NK-92 (cell line): ENCODE measurements around the gene MRPL12.

Experiments used
- DNase-seq: peaks from one replicate; lab custom pipeline; 2025; ENCODE audit not compliant: unreplicated experiment; lab: John Stamatoyannopoulos, UW

MRPL12 gene

DNA sequence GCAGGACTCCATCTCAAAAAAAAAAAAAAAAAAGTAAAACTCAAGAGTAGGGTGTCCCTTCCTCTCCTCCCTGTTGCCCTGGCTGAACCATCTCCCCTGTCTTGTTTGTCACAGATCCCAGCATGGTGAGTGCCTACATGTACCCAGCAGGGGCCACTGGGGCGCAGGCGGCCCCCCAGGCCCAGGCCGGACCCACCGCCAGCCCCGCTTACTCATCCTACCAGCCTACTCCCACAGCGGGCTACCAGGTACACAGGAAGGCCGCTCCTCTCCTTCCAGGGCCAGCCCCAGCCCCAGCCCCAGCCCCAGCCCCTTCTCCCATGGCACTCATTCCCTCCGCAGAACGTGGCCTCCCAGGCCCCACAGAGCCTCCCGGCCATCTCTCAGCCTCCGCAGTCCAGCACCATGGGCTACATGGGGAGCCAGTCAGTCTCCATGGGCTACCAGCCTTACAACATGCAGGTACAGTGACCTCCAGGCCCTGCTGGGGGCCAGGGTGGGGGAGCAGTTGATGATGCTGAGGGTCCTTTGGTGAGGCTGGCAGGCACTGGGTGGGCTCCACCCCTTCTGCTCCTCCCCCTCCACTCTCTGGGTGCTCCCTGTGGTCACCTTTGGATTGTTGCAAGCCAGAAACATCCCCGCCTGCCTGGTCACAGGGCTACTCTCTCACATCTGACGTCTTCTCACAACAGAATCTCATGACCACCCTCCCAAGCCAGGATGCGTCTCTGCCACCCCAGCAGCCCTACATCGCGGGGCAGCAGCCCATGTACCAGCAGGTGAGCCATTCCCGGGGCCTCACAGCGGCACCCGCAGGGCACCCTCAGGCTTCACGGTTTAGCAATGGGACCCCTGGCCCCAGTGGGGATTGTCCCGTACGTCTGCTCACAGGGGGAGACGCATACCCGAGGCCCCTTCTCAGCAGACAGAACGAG lies 2.5 kb upstream of the MRPL12 start:
- no peak for DNase-seq

- no peak for DNase-seq
Observed at GRCh38 chr17:81701288-81702071, 1.7 kb upstream of the MRPL12 start.

DNA sequence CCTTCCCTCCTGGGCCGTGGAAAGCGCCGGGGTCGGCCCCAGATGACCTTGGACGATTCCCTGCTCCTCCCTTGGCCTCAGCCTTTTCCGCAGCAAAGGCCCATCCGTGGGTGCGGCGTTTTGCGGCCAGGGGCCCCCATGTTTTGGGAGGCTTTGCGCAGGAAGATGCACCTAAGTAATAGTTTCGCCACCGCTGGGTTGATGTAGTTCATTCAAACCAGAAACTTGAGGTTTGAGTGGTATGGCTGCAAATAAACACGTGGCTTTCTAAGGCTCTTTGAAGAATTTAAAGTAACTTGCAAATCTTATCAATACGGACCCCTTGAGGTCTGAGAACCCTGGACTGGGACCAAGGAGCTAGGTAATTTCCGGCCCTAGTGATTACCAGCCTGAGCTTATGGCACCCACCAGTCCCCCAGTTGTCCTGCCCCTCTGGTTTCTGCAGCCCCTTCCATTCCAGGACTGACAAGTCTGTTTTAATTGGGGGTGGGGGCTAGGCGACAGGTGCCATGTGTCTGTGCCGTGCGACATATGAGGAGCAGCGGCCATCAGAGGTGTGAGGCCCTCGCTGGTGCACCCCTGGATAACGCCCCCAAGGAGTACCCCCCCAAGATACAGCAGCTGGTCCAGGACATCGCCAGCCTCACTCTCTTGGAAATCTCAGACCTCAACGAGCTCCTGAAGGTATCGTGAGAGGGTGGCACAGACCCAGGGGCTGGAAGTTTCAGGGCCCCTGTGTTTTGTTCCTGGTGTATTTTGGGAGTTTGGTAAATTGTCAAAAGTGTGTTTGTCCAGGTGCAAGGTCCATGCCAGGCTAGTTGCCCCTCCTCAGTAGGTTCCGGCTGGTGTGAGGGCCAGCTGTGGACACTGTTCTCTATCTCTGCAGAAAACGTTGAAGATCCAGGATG lies 834 bp downstream of the MRPL12 start:
- DNase-seq = no peak

GRCh38 chr17:81705518-81706231 lies 2.5 kb downstream of the MRPL12 start:
- DNase-seq = no peak

DNA sequence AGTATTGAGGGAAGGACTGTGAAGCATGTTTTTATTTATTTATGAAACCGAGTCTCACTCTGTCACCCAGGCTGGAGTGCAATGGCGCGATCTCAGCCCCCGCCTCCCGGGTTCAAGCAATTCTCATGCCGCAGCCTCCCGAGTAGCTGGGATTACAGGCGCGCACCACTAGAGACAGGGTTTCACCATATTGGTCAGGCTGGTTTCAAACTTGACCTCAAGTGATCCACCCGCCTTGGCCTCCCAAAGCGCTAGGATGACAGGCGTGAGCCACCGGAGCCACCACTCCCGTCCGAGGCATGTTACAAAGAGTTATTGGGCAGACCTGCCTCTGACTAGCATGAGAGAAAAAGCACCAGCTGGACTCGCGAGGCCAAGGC lies 3.1 kb downstream of the MRPL12 start:
- no peak for DNase-seq

- no peak for DNase-seq
Observed at GRCh38 chr17:81706757-81707624, 3.8 kb downstream of the MRPL12 start.

DNA sequence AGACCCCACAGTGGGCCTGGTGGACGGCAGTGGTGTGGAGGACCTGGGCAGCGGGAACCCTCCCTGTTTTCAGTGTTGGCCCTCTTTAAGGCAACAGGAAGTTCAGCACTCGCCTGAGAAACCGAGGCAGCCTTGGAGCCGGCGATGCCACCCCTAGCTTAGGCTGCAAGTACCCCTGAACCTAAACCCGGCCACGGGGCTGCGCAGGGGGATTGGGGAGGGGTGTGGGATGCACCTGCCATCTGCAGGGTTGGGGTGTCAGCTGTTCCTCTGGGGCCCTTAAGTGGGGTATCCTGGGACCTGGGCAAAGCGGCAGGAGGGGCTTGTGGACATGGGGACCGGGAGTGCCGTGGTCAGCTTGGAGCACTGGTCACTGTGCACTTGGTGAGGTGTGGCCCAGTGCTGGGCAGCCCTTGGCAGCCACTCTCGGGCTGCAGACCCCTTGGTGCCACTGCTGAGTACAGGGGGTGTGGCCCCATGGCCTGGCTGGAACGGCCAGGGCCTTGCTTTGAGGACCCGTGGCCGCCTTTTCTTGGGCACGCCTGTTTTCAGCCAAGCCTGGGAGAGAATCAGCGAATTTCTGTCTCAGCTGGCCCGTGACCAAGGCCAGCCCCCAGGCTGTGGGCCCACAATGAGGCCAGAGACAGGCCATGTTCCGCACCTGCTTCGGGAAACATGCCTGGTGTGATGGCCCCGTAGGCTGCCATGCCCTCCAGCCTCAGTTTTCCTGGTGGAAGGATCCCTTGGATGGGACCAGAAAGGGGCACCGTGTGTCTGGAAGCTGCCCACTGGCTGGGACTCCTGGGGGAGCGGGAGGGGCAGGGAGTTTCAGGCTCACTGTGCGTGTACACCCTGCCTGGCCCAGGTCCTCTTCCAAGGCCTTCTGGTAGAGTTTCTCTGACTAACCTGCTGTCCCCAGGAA lies 4.8 kb downstream of the MRPL12 start:
- no peak for DNase-seq

GRCh38 chr17:81708739-81709185 lies 5.6 kb downstream of the MRPL12 start:
- no peak for DNase-seq

DNA sequence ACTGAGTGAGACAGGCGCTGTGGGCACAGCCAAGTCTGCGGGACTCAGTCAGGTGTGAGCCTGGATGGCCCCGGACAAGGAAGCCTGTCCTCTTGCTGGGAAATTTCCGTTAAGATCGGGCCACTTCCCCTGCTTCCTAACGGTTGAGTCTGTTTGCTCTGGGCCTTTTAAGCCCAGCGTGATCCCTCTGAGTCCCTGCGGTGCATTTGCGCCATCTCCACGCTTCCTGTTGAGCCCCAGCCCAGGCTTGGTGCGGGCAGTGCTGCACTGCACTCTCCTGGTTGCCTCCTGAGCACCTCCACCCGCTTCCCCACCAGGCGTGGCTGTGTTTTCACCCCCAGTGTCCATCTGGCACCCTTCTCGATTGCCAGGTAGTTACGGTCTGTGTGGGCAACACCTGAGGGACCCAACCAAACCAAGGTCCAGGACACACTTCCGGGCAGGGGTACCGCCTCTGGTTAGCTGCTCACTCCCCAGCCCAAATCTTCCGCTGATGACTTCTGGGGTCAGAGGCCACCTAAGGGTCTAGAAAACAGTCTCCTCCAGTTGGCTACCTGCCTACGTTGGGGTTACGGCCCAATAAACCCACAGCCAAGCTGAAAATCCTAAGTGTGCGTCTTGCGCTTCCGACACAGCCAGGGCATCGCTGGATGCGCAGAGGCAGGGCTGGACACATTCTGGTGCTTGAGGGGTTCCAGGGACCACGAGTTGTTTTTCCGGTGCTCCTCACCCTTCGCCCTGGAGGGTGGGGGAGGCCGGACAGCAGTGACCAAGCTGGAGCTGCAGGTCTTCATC lies 7.5 kb downstream of the MRPL12 start:
- no peak for DNase-seq

DNA sequence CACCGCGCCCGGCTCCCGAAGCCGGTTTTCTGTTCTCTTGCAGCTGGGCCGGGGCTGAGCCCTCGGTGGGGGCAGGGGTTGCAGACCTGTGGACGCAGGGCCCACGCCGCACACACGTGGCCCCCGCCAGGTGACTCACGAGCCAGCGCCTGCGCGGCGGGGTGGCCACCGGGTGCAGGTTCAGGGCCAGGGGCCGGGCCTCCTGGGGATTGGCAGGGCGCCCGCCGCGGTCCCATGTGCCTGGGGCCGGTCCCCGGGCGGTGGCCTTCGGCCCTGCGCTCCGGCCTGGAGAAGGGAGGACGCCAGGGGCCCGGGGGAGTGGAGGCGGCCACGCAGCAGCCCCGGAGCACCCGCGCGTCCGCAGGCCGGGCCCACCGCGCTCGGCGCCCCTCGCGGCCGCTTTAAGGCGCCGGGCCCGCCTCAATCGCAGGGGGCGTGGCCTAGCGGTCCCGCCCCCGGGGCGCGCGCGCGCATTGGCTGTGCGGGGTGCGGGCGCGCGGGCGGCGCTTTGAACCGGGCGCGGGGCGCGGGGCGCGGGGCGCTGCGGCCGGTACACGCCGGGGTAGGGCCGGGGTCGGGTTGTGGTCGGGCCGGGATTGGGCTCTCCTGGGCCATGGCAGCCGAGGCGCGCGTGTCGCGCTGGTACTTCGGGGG lies 8.8 kb downstream of the MRPL12 start, which contains the start of gene SLC25A10:
TSS of gene SLC25A10 (plus strand) at position 471 of the 654 bp plus-strand sequence. CDS start at position 614, 143 bp downstream.
- DNase-seq = no peak

- DNase-seq = no peak
Observed at GRCh38 chr17:81712468-81713003, 9.4 kb downstream of the MRPL12 start.

DNA sequence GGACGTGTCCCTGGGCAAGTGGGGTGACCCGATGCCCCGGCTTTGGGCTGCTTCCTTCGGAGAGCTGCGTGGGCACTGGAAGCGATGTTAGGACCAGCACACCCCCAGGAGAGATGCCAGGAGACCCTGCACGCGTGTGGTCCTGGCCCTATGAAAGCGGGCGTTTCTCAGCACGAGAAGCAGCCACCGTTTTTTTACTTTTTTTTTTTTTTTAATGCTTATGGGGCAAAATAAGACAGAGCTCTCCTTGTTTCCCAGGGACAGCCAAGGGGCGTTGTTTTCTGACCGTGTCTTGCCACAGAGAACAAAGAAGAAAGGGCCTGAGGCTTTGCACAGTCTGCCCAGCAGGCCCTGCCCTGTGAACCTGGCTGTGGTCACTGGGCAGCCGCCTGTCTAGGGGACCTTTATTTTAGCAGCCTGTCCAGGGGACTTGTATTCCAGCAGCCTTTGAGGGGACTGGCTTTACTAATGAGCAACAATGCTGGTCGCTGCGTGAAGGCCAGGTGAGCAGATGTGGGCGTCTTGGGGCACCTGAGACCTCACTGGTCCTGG lies 9.9 kb downstream of the MRPL12 start:
- DNase-seq = no peak

DNA sequence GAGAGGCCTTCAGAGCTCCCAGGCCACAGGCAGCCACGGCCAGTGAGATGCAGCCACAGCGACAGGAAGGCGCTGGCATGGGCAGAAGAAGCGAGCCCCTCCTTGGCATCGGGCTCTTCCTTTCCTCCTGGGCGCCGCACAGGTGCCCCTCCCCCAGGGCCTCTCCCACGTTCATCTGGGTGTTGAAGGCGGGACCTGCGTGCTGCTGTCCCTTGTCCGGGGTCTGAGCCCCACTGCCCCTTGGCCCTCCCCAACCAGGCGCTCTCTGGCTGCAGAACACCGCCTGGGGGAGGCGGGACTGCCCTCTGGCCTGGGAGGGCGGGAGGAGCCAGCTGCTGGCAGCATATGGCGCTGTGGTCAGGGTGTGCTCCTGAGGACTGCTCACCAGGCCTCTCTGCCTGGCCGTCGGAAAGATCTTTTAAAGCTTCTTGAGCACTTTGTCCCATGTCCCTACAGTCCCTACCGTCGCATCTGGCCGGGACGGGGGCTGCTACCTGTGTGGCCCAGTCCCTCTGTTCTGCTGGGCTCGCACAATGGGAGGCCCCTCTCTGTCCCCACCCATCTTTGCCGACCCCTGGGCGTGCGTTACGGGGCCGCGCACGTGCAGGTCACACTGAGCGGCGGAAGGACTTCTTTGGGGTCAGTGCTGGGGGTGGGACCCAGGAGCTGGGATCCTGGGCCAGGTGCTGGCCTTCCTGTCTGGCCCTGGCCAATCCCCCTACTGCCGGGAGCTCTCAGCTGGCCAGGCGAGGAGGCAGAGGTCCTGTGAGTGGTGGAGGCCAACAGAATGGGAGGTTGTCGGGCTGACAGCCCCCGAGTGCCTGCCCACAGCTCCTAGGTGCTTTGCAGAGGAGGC lies 10.6 kb downstream of the MRPL12 start:
- no peak for DNase-seq

GRCh38 chr17:81714412-81715106 lies 11.4 kb downstream of the MRPL12 start:
- no peak for DNase-seq
